T-helper 2 cell treated with Interferon-gamma antibody and Interleukin-4, amounts not matched to agents 5 μg/mL and 100 μg/mL, for 36 hours (primary cell): ENCODE measurements around the gene PLD1.
"Not testable (repeated sequence)": the region's sequence is repeated elsewhere in the genome, so short reads cannot be mapped to it uniquely, and the experiment has no call there.

Experiments used
- DNase-seq: peaks from one replicate; pipeline ENCODE4 v3.0.0; 2021; ENCODE audit warnings: low spot score
- H3K27ac Mint-ChIP-seq: one replicate; pipeline ENCODE4 v1.8.0; 2021; ENCODE audit warnings: mild to moderate bottlenecking, mixed read lengths
- H3K27me3 Mint-ChIP-seq: one replicate; pipeline ENCODE4 v1.8.0; 2021; ENCODE audit warnings: low read depth, mixed read lengths
- H3K36me3 Mint-ChIP-seq: one replicate; pipeline ENCODE4 v1.8.0; 2021; ENCODE audit warnings: low read depth, mixed read lengths
- H3K4me1 Mint-ChIP-seq: one replicate; pipeline ENCODE4 v1.8.0; 2021; ENCODE audit warnings: low read depth, mixed read lengths
- H3K4me3 Mint-ChIP-seq: one replicate; pipeline ENCODE4 v1.8.0; 2022; ENCODE audit warnings: mild to moderate bottlenecking, moderate library complexity, mixed read lengths
- H3K9me3 Mint-ChIP-seq: one replicate; pipeline ENCODE4 v1.8.0; 2021; ENCODE audit warnings: mixed read lengths

The PLD1 gene, protein sequence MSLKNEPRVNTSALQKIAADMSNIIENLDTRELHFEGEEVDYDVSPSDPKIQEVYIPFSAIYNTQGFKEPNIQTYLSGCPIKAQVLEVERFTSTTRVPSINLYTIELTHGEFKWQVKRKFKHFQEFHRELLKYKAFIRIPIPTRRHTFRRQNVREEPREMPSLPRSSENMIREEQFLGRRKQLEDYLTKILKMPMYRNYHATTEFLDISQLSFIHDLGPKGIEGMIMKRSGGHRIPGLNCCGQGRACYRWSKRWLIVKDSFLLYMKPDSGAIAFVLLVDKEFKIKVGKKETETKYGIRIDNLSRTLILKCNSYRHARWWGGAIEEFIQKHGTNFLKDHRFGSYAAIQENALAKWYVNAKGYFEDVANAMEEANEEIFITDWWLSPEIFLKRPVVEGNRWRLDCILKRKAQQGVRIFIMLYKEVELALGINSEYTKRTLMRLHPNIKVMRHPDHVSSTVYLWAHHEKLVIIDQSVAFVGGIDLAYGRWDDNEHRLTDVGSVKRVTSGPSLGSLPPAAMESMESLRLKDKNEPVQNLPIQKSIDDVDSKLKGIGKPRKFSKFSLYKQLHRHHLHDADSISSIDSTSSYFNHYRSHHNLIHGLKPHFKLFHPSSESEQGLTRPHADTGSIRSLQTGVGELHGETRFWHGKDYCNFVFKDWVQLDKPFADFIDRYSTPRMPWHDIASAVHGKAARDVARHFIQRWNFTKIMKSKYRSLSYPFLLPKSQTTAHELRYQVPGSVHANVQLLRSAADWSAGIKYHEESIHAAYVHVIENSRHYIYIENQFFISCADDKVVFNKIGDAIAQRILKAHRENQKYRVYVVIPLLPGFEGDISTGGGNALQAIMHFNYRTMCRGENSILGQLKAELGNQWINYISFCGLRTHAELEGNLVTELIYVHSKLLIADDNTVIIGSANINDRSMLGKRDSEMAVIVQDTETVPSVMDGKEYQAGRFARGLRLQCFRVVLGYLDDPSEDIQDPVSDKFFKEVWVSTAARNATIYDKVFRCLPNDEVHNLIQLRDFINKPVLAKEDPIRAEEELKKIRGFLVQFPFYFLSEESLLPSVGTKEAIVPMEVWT

DNA sequence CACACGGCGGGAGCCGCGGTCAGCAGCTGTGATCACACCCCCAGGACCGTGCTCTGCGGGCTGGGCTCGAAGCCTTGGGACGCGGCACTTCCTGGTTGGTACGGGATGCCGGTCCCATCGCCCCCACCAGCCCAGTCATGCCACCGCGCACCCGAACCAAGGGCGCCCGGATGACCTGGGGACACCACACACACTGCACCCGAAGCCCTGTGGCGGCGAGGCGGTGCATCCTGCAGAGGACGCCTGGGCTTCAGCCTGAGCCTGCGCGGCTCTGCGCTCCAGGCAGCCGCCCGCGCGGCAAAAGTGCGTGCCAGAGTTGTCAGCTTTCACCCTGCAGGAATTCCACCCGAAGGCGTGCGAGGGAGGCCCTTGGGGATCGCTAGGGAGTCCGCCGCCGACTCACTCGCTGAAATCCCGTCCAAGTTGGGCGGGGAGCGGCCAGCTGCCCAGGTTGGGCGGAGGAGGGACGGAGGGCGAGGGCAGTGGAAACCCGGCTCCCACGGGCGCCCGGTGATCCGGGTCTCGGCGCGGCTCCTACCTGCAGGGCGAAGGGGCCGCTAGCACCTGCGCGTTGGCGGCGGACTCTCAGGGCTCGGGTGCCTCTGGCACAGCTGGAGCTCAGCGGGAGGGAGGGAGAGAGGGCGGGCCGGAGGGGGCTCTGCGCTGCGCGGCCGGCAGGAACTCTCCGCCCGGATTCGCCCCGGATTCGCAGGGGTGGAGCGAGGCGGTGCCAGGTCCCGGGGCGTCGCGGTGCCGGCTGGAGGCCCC lies at the start of gene PLD1:
Gene PLD1 (minus strand): TSS at position 623 of the 768 bp plus-strand sequence. CDS start 72,432 bp downstream, outside the sequence.
- Mint-ChIP-seq H3K27ac (peak within 1 kb of the TSS; percentile 46), H3K36me3 (no peaks in the 10 kb centered on the region), H3K9me3 (no peaks in the 10 kb centered on the region), H3K4me1 (peaks cover 36% of the 10 kb centered on the region), H3K4me3 (peak within 1 kb of the TSS; percentile 87), H3K27me3 (peaks cover 25% of the 10 kb centered on the region)
- DNase-seq: peak; percentile 63

DNA sequence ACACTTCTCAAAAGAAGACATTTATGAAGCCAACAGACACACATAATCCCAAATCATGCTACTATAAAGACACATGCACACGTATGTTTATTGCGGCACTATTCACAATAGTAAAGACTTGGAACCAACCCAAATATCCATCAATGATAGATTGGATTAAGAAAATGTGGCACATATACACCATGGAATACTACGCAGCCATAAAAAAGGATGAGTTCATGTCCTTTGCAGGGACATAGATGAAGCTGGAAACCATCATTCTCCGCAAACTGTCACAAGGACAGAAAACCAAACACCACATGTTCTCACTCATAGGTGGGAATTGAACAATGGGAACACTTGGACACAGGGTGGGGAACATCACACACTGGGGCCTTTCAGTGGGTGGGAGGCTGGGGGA lies 48.5 kb upstream of the PLD1 start:
- not testable (repeated sequence) for H3K36me3 Mint-ChIP-seq
- peaks cover 15% of the 10 kb centered on the region for H3K9me3 Mint-ChIP-seq

DNA sequence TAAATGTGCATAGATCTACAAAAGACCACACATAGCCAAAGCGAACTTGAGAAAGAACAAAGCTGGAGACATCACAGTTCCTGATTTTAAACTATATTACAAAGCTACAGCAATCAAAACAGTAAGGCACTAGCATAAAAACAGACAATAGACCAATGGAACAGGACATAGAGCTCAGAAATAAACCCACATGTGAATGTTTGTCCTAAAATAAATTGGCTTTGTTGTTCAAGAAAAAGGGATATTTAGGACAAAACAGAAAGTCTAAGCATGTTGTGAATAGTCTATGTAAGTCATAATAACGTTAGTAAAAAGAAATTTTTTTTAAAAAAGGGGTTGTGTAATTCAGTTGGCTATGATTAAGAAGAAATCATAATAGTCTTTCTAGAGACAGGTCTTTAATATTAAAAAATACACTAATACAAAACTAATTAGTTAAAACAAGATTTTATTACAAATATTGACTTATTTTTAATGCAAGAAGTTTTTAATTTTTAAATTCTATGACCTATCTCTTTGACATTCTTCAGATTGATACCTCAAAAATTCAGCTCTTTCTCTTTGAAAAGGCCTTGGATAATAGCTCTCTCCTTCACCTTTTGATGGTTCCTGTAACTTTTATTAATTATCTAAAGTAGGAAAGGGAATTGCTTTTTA lies 44.5 kb upstream of the PLD1 start:
- H3K36me3 Mint-ChIP-seq: peaks cover 2% of the 10 kb centered on the region
- H3K27me3 Mint-ChIP-seq: peaks cover 16% of the 10 kb centered on the region
- H3K9me3 Mint-ChIP-seq: peaks cover 28% of the 10 kb centered on the region
- no peak overlapping the region for H3K27ac Mint-ChIP-seq
- H3K4me1 Mint-ChIP-seq: peaks cover 3% of the 10 kb centered on the region
- no peak overlapping the region for H3K4me3 Mint-ChIP-seq
- DNase-seq: no peak

More for the DNA sequence above, 48.5 kb upstream of the PLD1 start:
- H3K27me3 Mint-ChIP-seq, H3K4me1 Mint-ChIP-seq, H3K27ac Mint-ChIP-seq, DNase-seq, H3K4me3 Mint-ChIP-seq: not testable (repeated sequence)

DNA sequence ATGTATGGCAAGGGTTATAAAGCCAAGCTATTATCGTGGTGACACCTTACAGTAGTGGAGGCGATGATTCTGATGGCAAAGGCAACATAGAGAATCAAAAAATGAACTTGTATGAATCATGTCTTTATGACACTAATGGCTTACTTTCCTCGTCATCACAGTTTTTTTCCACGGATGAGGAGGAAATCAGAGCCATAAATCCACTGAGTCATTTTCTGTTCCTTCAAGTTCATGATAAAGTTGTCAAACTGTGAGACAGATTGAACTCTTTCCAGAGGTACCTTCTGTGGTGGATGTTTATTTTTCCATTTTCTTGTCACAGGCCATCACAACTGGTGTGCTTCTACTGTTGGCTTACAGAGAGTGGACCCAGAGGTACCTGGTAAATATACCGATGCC lies 41.4 kb upstream of the PLD1 start:
- no peak overlapping the region for H3K27ac Mint-ChIP-seq
- no peak for DNase-seq
- H3K4me1 Mint-ChIP-seq: peaks cover 12% of the 10 kb centered on the region
- peaks cover 21% of the 10 kb centered on the region for H3K27me3 Mint-ChIP-seq
- no peak overlapping the region for H3K4me3 Mint-ChIP-seq
- H3K36me3 Mint-ChIP-seq: peaks cover 4% of the 10 kb centered on the region
- peaks cover 28% of the 10 kb centered on the region for H3K9me3 Mint-ChIP-seq

DNA sequence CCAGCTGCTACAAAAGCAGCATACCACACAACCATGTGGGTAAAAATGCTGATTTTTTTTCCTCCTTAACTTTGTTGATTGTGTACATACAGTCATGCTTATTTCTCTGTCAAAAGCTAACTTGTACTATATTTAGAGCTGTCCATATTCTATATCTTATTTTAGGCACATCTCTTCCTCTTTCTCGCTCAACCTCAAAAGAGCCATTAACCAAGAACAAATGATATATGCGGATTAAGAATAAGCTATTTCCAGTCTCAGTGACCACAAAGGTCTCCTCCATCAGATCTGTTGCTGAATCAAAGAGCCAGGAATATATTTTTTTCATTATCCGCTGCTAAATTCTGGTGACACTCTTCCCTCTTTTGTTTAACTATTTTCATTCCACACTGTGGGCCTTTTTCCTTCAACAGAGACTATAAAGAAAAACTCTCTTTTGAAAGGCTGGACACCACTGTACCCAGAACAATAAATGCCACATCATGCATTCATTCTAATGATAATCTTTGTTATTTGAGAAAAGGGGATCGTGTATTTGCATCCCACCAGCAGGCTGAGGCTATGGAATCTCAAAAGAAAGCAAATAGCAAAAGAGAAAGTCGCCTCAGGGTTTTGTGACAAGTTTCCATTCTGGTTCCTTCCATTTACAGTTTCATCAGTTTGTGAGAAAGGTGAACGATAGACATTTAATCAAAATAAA lies 40.8 kb upstream of the PLD1 start:
- Mint-ChIP-seq H3K4me3 (no peak overlapping the region), H3K36me3 (peaks cover 4% of the 10 kb centered on the region), H3K27ac (no peak overlapping the region), H3K27me3 (peaks cover 21% of the 10 kb centered on the region), H3K9me3 (peaks cover 30% of the 10 kb centered on the region), H3K4me1 (peaks cover 17% of the 10 kb centered on the region)
- DNase-seq: no peak

DNA sequence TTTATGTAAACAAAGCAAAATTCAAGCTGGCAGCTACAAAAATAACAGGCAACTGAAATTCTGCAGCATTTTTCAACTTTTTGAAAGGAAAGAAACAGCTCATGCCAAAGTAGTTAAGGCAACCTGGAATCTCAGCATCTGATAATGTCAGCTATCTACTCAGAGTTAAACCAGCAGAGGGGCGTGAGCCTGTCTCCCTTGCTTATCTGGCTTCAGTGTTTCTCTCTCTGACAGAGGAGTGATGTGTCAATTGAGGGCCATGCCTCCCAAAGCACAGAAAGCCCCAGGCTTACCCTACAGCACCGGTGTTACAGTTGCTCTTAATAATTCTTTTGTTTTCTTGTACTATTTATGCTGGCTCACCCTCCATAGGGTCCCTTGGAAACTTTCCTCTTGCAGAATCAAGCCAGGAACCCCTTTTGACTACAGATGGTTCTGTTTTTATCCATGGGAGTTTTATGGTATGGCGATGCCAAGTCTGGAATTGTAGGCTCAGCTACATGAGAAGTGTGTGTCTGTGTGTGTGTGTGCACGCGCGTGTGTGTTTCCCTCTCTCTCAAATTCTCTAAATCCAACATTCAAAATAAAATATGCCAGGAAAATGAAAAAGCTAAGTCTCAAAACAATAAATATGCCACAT lies 40.2 kb upstream of the PLD1 start:
- Mint-ChIP-seq H3K9me3 (peaks cover 33% of the 10 kb centered on the region), H3K36me3 (peaks cover 6% of the 10 kb centered on the region), H3K4me3 (no peak overlapping the region), H3K27me3 (peaks cover 21% of the 10 kb centered on the region), H3K27ac (no peak overlapping the region), H3K4me1 (peaks cover 23% of the 10 kb centered on the region)
- DNase-seq: no peak

DNA sequence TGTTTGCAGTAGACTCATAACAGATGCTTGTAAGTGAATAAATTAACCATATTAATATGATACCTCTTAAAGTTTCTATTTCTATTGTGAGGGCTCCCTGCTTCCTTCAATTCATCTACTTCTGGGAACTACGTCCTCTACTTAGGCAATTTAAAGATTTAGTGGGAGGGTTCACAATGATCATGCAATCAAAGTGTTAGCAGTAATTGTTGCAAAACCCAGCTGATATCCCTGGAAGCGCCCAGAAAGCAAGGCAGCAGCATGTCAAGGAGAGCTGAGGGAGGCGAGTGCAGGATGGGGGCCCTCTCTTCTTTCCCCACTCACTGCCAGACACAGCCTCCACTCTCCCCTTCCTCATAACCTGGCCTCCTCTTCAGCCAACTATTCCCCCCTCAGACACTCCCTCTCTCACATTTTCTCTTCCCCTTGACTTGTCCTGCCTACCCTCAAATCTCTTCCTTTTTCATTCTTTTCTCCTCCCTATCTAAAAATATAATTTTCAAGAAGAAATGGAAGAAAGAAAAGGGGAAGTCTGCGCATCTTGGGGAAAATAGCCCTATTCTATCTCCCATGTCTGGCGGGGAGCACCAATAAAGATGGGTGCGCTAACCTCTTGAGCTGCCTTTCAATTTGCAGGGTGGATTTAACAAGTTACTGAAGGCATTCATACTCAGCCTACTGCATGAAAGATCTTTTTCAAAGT lies 39.5 kb upstream of the PLD1 start:
- H3K4me1 Mint-ChIP-seq: peaks cover 26% of the 10 kb centered on the region
- H3K36me3 Mint-ChIP-seq: peaks cover 6% of the 10 kb centered on the region
- peaks cover 33% of the 10 kb centered on the region for H3K9me3 Mint-ChIP-seq
- H3K27ac Mint-ChIP-seq: no peak overlapping the region
- peaks cover 21% of the 10 kb centered on the region for H3K27me3 Mint-ChIP-seq
- no peak overlapping the region for H3K4me3 Mint-ChIP-seq
- no peak for DNase-seq

DNA sequence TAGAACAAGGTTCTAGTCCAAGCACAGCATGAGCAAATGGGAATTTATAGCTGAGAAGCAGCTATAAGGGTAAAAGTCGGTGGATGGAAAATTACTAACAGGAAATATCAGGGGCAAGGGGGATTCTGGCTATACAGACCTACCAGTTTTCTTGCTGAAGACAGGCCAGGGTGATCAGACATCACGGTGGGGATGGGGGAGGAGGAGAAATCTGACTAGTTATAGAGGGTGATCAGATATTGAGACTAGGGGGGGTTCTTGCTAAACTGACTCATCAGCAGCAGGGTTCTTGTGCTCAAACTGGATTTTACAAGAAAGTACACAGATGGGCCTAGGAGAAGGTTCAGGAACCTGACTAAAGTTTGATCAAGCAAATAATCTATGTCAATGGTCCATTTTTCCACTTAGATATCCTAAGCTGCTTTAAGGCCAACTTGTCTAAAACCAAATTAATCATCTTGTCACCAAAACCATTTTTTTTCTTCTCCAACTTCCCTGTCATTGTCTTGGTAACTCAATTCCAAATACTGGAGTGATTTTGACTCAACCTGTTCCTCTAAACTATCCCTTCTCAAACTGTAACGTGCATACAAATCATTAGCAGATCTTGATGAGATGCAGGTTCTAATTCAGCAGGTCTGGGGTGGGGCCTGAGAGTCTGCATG lies 37.4 kb upstream of the PLD1 start:
- peaks cover 4% of the 10 kb centered on the region for H3K36me3 Mint-ChIP-seq
- H3K27ac Mint-ChIP-seq: no peak overlapping the region
- peaks cover 14% of the 10 kb centered on the region for H3K9me3 Mint-ChIP-seq
- no peak for DNase-seq
- no peak overlapping the region for H3K4me3 Mint-ChIP-seq
- H3K27me3 Mint-ChIP-seq: peaks cover 21% of the 10 kb centered on the region
- peaks cover 27% of the 10 kb centered on the region for H3K4me1 Mint-ChIP-seq

DNA sequence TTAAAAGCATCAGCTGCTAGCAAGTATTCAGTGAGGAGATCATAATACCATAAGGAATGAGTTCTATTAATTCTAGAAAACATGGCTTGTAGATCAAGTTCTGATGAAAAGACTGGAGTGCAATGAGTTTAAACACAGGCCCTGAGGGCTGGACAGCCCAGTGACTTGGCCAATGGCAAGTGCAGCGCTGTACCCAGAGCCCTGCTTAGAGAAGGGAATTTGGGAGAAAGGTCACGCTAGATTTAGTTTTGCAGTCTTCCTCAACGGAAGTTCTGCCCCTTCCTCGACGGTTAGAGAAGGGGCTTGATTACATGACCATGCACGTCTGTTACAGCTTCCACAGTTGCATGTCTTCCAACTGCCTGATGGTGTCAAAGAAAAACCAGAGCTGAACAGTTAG lies 36.9 kb upstream of the PLD1 start:
- peaks cover 10% of the 10 kb centered on the region for H3K9me3 Mint-ChIP-seq
- H3K36me3 Mint-ChIP-seq: peaks cover 4% of the 10 kb centered on the region
- no peak overlapping the region for H3K27ac Mint-ChIP-seq
- peaks cover 27% of the 10 kb centered on the region for H3K4me1 Mint-ChIP-seq
- peaks cover 17% of the 10 kb centered on the region for H3K27me3 Mint-ChIP-seq
- peak overlapping the region; percentile 30 for H3K4me3 Mint-ChIP-seq
- DNase-seq: no peak

DNA sequence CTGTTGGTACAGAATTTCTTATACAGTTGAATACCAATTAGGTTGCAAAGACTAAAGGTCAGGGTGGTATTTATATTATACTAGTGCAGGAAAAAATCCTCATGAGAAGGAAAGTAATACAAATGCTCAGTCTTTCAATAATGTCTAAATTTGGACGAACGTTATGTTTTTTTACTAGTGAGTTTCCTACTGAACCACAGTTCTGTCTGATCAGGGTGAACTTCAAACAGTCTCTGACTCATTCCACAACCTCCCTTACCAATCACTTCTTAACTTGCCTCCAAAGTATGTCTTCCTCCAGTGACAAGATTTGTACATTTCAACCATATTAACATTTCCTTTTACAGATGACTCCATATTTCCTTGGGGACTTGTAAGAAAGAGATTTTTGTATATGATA lies 36.3 kb upstream of the PLD1 start:
- peak overlapping the region; percentile 30 for H3K4me3 Mint-ChIP-seq
- H3K9me3 Mint-ChIP-seq: peaks cover 10% of the 10 kb centered on the region
- peak overlapping the region; percentile 22 for H3K27ac Mint-ChIP-seq
- peaks cover 4% of the 10 kb centered on the region for H3K36me3 Mint-ChIP-seq
- H3K4me1 Mint-ChIP-seq: peaks cover 27% of the 10 kb centered on the region
- peaks cover 19% of the 10 kb centered on the region for H3K27me3 Mint-ChIP-seq
- DNase-seq: peak; percentile 27

DNA sequence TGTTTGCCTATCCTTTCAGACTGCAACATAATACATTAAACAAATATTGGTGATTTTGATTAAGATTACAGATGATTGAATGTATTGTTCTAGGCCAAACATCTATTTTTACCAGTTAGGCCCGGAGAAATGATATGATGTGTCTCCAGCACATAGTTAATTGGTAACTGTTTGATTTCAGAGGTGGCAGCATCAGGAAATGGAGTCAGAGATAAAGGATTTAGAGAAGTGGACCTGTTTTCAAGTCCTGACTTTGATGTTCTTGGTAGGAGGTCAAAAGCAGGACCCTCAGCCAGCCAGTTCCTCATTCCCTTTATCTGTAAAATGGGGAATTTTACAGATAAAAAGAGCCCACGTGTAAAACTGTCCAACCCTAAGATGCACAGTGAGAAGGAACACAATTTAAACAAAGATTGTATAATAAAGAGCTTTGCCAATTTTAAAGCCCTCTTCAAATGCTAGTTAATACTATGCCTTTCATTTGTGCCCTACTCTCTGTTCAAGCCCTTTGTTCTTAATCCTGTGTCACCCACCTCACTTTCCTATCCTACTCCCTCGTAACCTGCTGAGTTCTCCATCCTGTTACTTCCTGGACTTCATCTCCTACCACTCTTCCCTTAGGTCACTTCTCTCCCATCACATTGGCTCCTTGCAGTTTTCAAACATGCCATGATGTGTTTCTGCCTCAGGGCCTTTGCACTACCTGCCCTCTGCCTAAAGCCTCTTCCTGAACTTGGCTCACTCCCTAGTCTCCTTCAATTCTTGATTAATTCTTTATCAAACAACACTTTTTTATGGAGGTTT lies 35.4 kb upstream of the PLD1 start:
- peaks cover 19% of the 10 kb centered on the region for H3K27me3 Mint-ChIP-seq
- H3K4me1 Mint-ChIP-seq: peaks cover 24% of the 10 kb centered on the region
- peak overlapping the region; percentile 54 for H3K27ac Mint-ChIP-seq
- H3K4me3 Mint-ChIP-seq: no peak overlapping the region
- H3K9me3 Mint-ChIP-seq: peaks cover 10% of the 10 kb centered on the region
- H3K36me3 Mint-ChIP-seq: peaks cover 4% of the 10 kb centered on the region
- no peak for DNase-seq
